ENCODE measurements around the gene CD58.
A peak's percentile ranks its signal among the peaks of the same experiment; 100 is the strongest.

Gene CD58

GRCh38 chr1:116497656-116498055 is 73.2 kb downstream of the CD58 start:
- DNase-seq (ENCODE audit: low read depth, low spot score) = no peak
- H3K27ac ChIP-seq = no peak overlapping the region

DNA sequence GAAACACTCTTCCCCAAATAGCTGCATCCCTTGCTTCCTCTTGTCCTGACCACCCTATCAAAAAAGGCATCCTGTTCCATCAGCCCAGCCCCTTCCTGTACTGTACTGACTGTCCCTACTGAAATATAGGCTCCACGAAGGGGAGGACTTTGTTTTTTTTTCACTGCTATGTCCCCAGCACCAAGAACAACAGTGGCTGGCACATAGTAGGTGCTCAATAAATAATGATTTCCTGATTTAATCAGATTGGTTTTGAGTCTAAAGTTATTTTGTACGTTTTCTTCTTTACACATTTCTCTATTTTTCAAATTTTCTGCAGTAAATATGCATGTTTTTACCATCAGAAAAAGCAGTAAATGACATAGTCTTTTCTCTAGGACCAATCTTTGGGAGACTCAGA is 73.9 kb downstream of the CD58 start:
- no peak overlapping the region for H3K27ac ChIP-seq
- no peak for DNase-seq (ENCODE audit: low read depth, low spot score)

GRCh38 chr1:116496380-116496779 is 74.4 kb downstream of the CD58 start:
- H3K27ac ChIP-seq = no peak overlapping the region
- no peak for DNase-seq (ENCODE audit: low read depth, low spot score)

DNA sequence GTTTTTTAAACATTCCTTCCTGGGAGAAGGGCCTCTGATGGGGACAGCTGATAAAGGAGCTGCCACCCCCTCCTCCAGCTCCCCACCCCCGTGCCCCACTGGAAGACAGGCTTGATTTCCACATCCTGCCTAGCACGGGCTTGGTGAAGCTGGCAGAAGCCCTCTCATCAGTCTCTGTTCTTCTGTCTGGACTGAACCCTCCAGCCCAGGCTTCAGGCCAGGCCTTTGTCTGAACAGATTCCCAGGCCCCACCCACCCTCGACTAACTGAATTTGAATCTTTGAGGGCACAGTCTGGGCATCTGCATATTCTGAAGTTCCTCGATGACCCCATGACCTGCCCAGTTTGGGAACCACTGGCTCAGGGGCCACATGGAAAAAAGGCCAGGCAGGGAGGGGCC is 75.3 kb downstream of the CD58 start:
- no peak overlapping the region for H3K27ac ChIP-seq
- no peak for DNase-seq (ENCODE audit: low read depth, low spot score)

GRCh38 chr1:116494745-116495144 is 76.1 kb downstream of the CD58 start:
- no peak overlapping the region for H3K27ac ChIP-seq
- no peak for DNase-seq (ENCODE audit: low read depth, low spot score)

- no peak overlapping the region for H3K27ac ChIP-seq
Measured at GRCh38 chr1:116494353-116494692, 76.5 kb downstream of the CD58 start.

DNA sequence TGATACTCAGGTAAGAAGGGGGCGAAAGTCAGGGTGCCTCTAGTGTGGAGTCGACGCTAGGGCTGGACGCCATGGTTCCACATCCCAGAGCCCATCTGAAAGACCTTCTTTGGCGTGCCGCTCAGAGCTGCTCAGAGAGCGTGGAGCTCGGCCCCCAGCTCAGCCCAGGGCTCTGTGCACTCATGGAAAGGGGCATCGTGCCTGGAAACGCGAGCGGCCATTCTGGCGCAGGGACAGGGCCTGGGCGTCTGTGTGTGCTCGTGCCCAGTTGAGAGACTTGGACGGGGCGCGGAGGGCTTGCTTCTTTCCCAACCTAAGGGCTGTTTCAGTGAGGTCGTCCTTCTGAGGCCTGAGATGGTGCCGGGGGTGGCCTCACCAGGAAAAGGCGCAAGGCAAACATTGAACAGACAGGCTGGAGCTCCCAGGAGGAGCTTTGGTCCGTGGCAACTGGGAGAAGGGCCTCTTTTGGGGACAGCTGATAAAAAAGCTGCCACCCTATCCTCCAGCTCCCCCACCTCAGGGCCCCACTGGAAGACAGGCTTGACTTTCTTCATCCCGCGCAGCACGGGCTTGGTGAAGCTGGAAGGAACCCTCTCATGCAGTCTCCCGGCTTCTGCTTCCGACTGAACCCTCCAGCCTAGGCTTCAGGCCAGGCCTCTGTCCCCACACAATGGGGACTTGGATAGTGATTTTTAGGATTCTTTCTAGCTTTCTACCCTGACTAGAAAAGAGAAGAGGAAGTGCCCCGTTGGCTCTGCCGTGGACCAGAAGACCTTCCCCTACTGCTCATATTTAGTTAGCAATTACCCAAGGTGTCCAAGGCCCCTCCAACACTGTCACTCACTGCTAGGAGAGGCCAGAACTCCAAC is 77.1 kb downstream of the CD58 start:
- no peak overlapping the region for H3K27ac ChIP-seq
- no peak for DNase-seq (ENCODE audit: low read depth, low spot score)

More at GRCh38 chr1:116494353-116494692, 76.5 kb downstream of the CD58 start:
- no peak for DNase-seq (ENCODE audit: low read depth, low spot score)

DNA sequence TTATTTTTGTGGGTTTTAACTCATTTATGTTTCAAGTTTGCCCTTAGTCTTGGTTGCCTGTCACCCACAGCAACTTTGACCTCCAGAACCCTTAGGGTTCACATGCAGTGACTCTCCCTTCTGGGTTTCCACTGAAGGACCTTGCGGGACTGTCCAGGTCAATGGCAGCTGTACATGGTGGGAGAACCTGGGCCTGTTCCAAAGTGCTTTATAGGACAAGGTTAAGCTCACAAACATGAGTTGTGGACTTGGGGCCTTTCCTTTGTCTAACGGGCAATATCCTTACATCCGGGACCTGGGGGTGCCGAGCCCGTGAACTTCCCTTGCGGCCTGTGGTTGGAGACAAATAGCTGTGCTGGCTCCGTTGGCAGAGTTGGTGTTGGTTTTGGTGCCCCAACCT is 77.8 kb downstream of the CD58 start:
- H3K27ac ChIP-seq = no peak overlapping the region
- no peak for DNase-seq (ENCODE audit: low read depth, low spot score)

DNA sequence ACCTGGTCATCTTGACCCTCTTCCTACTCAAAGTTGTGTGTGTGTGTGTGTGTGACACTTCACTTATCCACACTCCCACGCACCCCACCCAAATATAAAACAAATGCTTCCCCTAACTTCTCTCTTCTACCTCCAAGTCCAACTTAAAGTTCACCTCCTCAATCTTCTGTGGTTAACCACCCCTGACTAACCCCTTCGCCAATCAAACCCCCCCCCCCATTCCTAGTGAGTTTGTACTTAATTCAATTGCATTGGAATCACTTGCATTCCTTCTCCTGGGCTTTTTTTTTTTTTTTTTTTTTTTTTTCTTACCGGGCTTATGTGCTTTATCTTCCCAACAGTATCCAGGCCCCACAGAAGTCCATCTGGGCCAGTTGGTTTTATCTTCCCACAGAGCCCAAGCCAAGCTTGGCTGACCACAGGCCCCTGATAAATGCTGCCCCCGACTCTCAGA is 78.4 kb downstream of the CD58 start:
- no peak for DNase-seq (ENCODE audit: low read depth, low spot score)

DNA sequence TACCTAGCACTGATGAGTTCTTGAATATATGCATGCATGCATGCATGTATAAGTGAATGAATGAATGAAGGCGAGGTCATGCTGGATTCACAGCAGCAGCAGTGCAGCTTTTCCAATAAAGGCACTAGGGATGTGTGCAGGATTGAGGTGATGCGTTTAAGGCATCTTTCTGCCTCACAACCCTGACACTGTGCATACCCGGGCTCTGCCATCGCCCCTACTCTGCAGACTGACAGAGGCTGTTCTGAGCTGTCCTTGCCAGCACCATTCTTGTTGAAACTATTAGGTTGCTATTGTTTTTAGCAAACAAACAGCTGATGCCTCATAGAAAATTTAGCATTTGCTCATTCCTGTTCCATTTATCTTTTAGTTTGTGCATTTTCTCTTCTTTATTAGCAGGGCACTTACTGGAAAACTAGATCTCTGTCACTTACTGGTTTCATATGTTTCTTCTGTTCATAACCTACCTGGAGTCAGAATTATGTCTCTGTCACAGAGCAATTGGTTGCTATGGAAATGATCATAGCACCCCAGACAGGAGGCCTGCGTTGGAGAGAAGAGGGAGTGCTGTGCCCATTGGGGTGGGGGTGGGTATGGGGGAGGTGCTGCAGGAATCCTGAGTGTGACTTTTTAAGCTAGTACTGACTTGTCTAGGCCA is 79.0 kb downstream of the CD58 start:
- H3K27ac ChIP-seq = no peak overlapping the region
- no peak for DNase-seq (ENCODE audit: low read depth, low spot score)

More for the DNA sequence above, 78.4 kb downstream of the CD58 start:
- H3K27ac ChIP-seq = no peak overlapping the region

DNA sequence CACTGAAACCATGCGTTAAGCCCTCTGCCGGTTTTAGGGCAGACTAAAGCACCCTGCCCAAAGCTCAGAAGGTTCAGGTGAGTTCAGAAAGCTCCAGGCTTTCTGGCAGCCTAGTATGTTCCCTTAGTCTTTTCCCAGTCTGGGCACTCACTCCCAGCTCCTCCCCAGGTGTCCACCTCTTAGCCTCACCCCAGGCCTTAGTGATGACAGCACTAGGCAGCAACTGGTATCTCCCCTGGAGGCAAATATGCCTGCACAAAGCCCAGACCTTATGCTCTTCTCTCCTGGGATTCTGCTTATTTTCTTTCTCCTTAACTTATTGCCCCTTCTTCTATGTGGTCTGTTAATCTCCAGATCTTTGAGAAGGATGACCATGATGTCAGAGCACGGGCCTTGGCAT is 80.2 kb downstream of the CD58 start:
- DNase-seq (ENCODE audit: low read depth, low spot score) = no peak
- H3K27ac ChIP-seq = no peak overlapping the region

GRCh38 chr1:116489231-116489697 is 81.6 kb downstream of the CD58 start:
- DNase-seq (ENCODE audit: low read depth, low spot score) = peak; percentile 71

GRCh38 chr1:116488071-116488470 is 82.8 kb downstream of the CD58 start:
- H3K27ac ChIP-seq = peak overlapping the region; percentile 41

More at GRCh38 chr1:116489231-116489697, 81.6 kb downstream of the CD58 start:
- H3K27ac ChIP-seq = peak overlapping the region; percentile 41

GRCh38 chr1:116487583-116487982 is 83.2 kb downstream of the CD58 start:
- DNase-seq (ENCODE audit: low read depth, low spot score) = no peak
- H3K27ac ChIP-seq = peak overlapping the region; percentile 41

More at GRCh38 chr1:116488071-116488470, 82.8 kb downstream of the CD58 start:
- no peak for DNase-seq (ENCODE audit: low read depth, low spot score)

DNA sequence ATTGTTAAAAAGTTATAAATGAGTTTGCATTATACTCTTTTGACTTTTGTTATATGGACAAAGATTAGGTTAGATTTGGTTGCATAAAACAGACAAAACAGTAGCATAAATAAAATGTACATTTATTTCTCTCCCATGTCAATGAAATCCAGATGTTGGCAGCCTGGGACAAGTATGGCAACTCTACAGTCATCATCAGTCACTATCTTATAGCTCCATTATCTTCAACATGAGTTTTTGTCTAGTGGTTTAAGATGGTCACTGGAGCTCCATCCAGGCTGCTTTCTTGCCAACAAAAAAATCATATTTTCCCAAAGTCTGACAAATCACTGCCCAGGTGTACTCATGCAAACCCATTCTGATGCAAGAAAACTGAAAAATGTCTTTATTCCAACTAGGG is 83.8 kb downstream of the CD58 start:
- no peak for DNase-seq (ENCODE audit: low read depth, low spot score)

GRCh38 chr1:116486424-116486823 is 84.4 kb downstream of the CD58 start:
- H3K27ac ChIP-seq = no peak overlapping the region
- DNase-seq (ENCODE audit: low read depth, low spot score) = no peak

More for the DNA sequence above, 83.8 kb downstream of the CD58 start:
- no peak overlapping the region for H3K27ac ChIP-seq

DNA sequence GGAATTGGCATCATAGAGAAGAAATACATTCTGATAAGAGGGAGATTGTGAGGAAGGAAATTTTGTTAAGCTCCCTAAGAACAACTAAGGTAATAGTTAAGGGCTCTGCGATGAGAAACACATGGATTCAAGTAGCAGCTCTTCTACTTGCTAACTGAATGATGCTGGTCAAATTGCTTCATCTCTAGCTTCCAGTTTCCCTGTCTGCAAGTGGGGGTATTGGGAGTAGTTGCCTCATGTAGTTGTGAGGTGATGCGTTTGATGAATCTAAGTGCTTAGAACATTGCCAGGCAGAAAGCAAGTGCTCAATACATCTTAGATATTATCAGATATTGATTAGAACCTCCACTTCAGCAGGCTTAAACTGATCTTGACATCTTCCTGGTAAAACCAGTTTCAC is 84.8 kb downstream of the CD58 start:
- no peak for DNase-seq (ENCODE audit: low read depth, low spot score)

GRCh38 chr1:116485071-116485735 is 85.6 kb downstream of the CD58 start:
- DNase-seq (ENCODE audit: low read depth, low spot score) = no peak
- no peak overlapping the region for H3K27ac ChIP-seq

More for the DNA sequence above, 84.8 kb downstream of the CD58 start:
- no peak overlapping the region for H3K27ac ChIP-seq

DNA sequence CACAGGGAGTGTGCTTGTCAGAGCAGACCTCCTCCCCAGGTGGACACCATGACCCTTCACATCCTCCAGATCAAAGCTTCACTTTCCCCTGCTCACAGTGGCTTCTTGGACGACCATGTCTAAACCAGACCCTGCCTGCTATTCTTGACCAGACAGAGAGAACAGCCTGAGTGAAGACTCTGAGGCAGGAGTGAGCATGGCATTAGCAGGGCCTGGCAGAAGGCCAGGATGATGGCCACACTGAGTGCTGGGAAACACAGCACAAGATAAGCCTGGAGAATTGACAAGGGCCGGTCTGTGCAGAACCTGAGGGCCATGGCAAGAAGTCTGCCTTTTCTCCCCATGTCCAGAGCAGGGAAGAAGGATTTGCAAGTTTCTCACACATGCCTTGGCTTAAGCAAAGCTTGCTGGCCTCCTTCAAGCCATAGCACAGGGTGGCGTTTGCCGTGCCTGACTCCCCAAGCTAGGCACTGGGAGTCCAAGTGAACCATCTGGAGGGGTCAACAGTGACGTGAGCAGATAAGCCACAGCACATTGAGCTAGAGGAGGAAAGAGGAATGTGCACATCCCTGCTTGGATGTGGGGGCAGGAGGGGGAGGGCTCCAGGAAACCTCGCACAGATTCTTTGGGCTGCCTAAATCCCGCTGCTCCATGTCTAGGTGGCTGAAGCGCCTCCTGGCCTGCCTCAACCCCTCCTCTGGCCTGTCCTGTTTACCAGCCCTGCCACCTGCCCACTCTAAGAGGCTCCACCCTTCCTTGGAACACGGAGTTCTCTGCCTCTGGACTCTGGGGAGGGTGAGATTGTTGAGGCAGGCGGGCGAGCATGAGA is 87.1 kb downstream of the CD58 start:
- no peak overlapping the region for H3K27ac ChIP-seq
- DNase-seq (ENCODE audit: low read depth, low spot score) = no peak

DNA sequence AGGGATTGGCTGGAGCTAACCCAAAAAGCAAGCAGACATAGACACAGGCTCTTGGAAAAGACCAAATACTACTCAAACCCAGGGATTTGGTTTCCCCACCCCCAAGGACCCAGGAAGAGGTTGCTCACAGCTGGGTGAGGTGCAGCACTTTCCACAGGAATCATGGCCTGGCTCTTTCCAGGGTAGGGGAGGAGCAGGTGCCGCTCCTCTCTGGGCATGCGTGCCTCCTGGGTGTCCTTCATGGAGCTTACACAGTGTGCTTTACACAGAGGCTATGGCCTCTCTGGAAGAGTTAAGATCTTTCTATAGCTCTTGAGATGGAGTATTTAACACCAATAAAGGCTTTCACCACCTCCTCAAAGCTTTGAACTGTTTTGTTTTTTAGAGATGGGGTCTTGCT is 88.3 kb downstream of the CD58 start:
- no peak overlapping the region for H3K27ac ChIP-seq
- DNase-seq (ENCODE audit: low read depth, low spot score) = no peak
